H9 (cell line): Measurements from ENCODE around the gene C10orf62. TPM values are rescaled to one million over a fixed set of nuclear protein-coding genes. Genes with fewer than 3 reads are reported as not detected.

ENCODE experiments used
- DNase-seq: peaks from one replicate; pipeline ENCODE4 v3.0.0-alpha.2; 2017
- H2AFZ ChIP-seq: one replicate; pipeline ENCODE4 v1.6.1; 2013; ENCODE audit warnings: mild to moderate bottlenecking, low read length, control low read depth, moderate library complexity
- H2AK5ac ChIP-seq: 2 replicates; pipeline ENCODE4 v1.6.1; 2013; ENCODE audit warnings: low read length, control low read depth, mixed read lengths; ENCODE audit not compliant: insufficient read length
- H2BK120ac ChIP-seq: one replicate; pipeline ENCODE4 v1.6.1; 2013; ENCODE audit warnings: low read depth, mild to moderate bottlenecking, low read length, control low read depth, inconsistent platforms; ENCODE audit not compliant: poor library complexity, severe bottlenecking
- H2BK12ac ChIP-seq: 2 replicates; pipeline ENCODE4 v1.6.1; 2013; ENCODE audit warnings: low read length, control low read depth, mixed read lengths, low read depth; ENCODE audit not compliant: insufficient read length
- H2BK15ac ChIP-seq: 2 replicates; pipeline ENCODE4 v1.6.1; 2013; ENCODE audit warnings: low read depth, low read length, control low read depth
- H2BK20ac ChIP-seq: one replicate; pipeline ENCODE4 v1.6.1; 2013; ENCODE audit warnings: low read depth, mild to moderate bottlenecking, low read length, control low read depth, inconsistent platforms; ENCODE audit not compliant: poor library complexity, severe bottlenecking
- H2BK5ac ChIP-seq: 2 replicates; pipeline ENCODE4 v1.6.1; 2013; ENCODE audit warnings: low read length, control low read depth, mixed read lengths; ENCODE audit not compliant: insufficient read length
- H3K14ac ChIP-seq: 2 replicates; pipeline ENCODE4 v1.6.1; 2013; ENCODE audit warnings: low read length, control low read depth; ENCODE audit not compliant: insufficient read depth
- H3K18ac ChIP-seq: 2 replicates; pipeline ENCODE4 v1.6.1; 2013; ENCODE audit warnings: low read depth, mild to moderate bottlenecking, mixed read lengths, low read length, control low read depth; ENCODE audit not compliant: insufficient read length
- H3K23ac ChIP-seq: 2 replicates; pipeline ENCODE4 v1.6.1; 2013; ENCODE audit warnings: low read length, control low read depth, mixed read lengths, low read depth; ENCODE audit not compliant: insufficient read length
- H3K23me2 ChIP-seq: 2 replicates; pipeline ENCODE4 v1.6.1; 2013; ENCODE audit warnings: low read depth, mild to moderate bottlenecking, mixed read lengths, low read length, control low read depth; ENCODE audit not compliant: insufficient read length, poor library complexity, severe bottlenecking
- H3K27ac ChIP-seq: 2 replicates; pipeline ENCODE4 v1.5.1; 2013; ENCODE audit warnings: low read length, control low read depth, mixed read lengths, low read depth; ENCODE audit not compliant: insufficient read length
- H3K27me3 ChIP-seq: 2 replicates; pipeline ENCODE4 v1.6.1; 2013; ENCODE audit warnings: low read length, control low read depth, inconsistent platforms; ENCODE audit not compliant: insufficient read depth
- H3K4ac ChIP-seq: 2 replicates; pipeline ENCODE4 v1.6.1; 2013; ENCODE audit warnings: low read depth, mild to moderate bottlenecking, control low read depth, inconsistent platforms, low read length, moderate library complexity
- H3K4me1 ChIP-seq: 2 replicates; pipeline ENCODE4 v1.6.1; 2013; ENCODE audit warnings: low read length, control low read depth, inconsistent platforms; ENCODE audit not compliant: insufficient read depth
- H3K4me2 ChIP-seq: 2 replicates; pipeline ENCODE4 v1.6.1; 2013; ENCODE audit warnings: low read length, control low read depth, mixed read lengths; ENCODE audit not compliant: insufficient read length, insufficient read depth
- H3K56ac ChIP-seq: 2 replicates; pipeline ENCODE4 v1.6.1; 2013; ENCODE audit warnings: low read depth, mild to moderate bottlenecking, mixed read lengths, low read length, control low read depth; ENCODE audit not compliant: insufficient read length
- H3K79me1 ChIP-seq: 2 replicates; pipeline ENCODE4 v1.6.1; 2013; ENCODE audit warnings: low read depth, mild to moderate bottlenecking, moderate library complexity, low read length, control low read depth, inconsistent platforms; ENCODE audit not compliant: insufficient read depth, poor library complexity, severe bottlenecking
- H3K79me2 ChIP-seq: 2 replicates; pipeline ENCODE4 v1.6.1; 2013; ENCODE audit warnings: low read length, control low read depth, inconsistent platforms; ENCODE audit not compliant: insufficient read depth
- H3K9ac ChIP-seq: 2 replicates; pipeline ENCODE4 v1.6.1; 2013; ENCODE audit warnings: low read length, control low read depth, mixed read lengths; ENCODE audit not compliant: insufficient read length; ENCODE audit errors: extremely low read depth
- H3K9me3 ChIP-seq: one replicate; pipeline ENCODE4 v1.6.1; 2013; ENCODE audit warnings: low read depth, low read length, inconsistent platforms; ENCODE audit not compliant: control insufficient read depth
- H3T11ph ChIP-seq: one replicate; pipeline ENCODE4 v1.6.1; 2013; ENCODE audit warnings: mild to moderate bottlenecking, low read length, control low read depth, inconsistent platforms
- H4K20me1 ChIP-seq: one replicate; pipeline ENCODE4 v1.6.1; 2013; ENCODE audit not compliant: control insufficient read depth, insufficient read length, insufficient read depth
- H4K5ac ChIP-seq: 2 replicates; pipeline ENCODE4 v1.6.1; 2013; ENCODE audit warnings: low read depth, mild to moderate bottlenecking, mixed read lengths, low read length, control low read depth; ENCODE audit not compliant: insufficient read length
- H4K8ac ChIP-seq: replicated peaks from 2 replicates; pipeline ENCODE4 v1.6.1; 2013; ENCODE audit warnings: low read length, control low read depth, mixed read lengths, low read depth; ENCODE audit not compliant: insufficient read length
- H4K91ac ChIP-seq: 2 replicates; pipeline ENCODE4 v1.6.1; 2013; ENCODE audit warnings: low read depth, mild to moderate bottlenecking, moderate library complexity, mixed read lengths, low read length, control low read depth; ENCODE audit not compliant: insufficient read length
- H3K27ac Mint-ChIP-seq, 3 experiments: 2 replicates in 2 of 3; 3 replicates in 1 of 3; pipeline ENCODE4 v1.8.0; 2020 to 2021; ENCODE audit warnings: mixed read lengths in 3 of 3, mild to moderate bottlenecking in 1 of 3, moderate library complexity in 1 of 3
- H3K27me3 Mint-ChIP-seq: 2 replicates; pipeline ENCODE4 v1.8.0; 2021; ENCODE audit warnings: low read depth, mild to moderate bottlenecking, moderate library complexity, mixed read lengths
- H3K36me3 Mint-ChIP-seq, 3 experiments: 2 replicates in 2 of 3; 3 replicates in 1 of 3; pipeline ENCODE4 v1.8.0; 2020 to 2021; ENCODE audit warnings: low read depth in 3 of 3, mixed read lengths in 3 of 3; ENCODE audit not compliant: insufficient read depth in 1 of 3
- H3K4me1 Mint-ChIP-seq, 2 experiments: 2 replicates each; pipeline ENCODE4 v1.8.0; 2020; ENCODE audit warnings: mixed read lengths in 2 of 2
- H3K4me3 Mint-ChIP-seq, 2 experiments: 2 replicates in 1 of 2; 3 replicates in 1 of 2; pipeline ENCODE4 v1.8.0; 2020 to 2021; ENCODE audit warnings: mild to moderate bottlenecking in 2 of 2, mixed read lengths in 2 of 2, moderate library complexity in 1 of 2
- H3K9me3 Mint-ChIP-seq, 2 experiments: 2 replicates in 1 of 2; 3 replicates in 1 of 2; pipeline ENCODE4 v1.8.0; 2020; ENCODE audit warnings: mild to moderate bottlenecking in 2 of 2, mixed read lengths in 2 of 2, moderate library complexity in 1 of 2
- WGBS: extraction: QIAGEN DNeasy Blood & Tissue Kit; methylation state at CpG from one replicate; pipeline ENCODE4 v1.1.7; 2013; ENCODE audit warnings: missing lambda C conversion rate, low lambda C conversion rate, mixed read lengths; ENCODE audit not compliant: insufficient read length; ENCODE audit errors: extremely low coverage; 5-methylcytosine and 5-hydroxymethylcytosine counted together
- total RNA-seq: library from RNA; stranded (reverse); gene quantifications from 2 replicates; pipeline ENCODE4 v1.2.1, GENCODE V29; 2021
- TF ChIP-seq, protein P1 (sequence below): fragments of 200-600 bp; sonication (generic); conservative IDR thresholded peaks from 3 replicates; pipeline ENCODE4 v1.8.0; 2021; ENCODE audit warnings: antibody characterized with exemption, mild to moderate bottlenecking

The C10orf62 gene
- total RNA-seq, 1 experiment from 2014 or later, result 0.31 TPM

DNA sequence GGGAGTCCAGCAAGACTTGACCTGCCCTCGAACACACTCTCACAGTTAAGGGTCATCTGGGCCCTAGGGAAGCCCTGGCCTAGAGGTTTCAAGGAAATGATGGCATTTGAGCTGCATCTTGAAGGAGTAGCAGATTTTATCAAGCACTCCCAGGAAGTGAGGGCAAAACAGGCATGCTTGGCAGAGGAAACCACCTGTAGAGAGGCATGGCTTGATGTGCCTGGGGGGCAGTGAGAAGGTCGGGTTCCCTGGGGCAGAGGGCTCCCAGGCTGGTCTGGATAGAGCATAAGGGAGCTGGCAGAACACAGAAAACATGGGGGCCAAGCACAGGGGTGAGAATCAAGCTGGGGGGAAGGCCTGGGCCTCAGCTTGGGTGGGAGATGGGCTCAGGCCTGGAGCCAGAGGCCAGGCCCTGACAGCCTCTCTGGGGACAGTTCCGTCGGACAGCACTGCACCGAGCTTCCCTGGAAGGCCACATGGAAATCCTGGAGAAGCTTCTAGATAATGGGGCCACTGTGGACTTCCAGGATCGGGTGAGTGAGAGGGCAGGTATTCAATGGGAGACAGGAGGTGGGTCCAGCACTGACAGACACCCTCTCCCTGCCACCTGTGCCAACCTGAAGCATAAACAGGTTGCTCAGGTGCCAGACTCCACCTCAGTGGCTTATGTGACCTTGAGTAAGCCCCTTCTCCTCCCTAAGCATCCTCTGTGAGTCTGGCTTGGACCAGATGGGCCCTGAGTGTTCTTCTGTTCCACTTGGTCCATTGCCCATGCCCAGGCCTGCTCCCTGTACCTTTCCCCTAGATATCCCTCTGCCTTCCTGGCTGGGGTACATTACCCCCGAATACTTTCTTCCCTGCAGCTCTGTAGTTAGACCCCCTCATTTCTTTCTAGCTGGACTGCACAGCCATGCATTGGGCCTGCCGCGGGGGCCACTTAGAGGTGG lies 8.8 kb upstream of the C10orf62 start:
- Histone ChIP-seq H2BK5ac (no peak overlapping the region), H2BK120ac (no peak overlapping the region), H3K4me1 (no peaks in the 10 kb centered on the region), H2BK20ac (no peak overlapping the region), H3K27ac (no peak overlapping the region), H2AK5ac (no peak overlapping the region), H3K9ac (no peak overlapping the region), H3K23ac (no peak overlapping the region), H3K79me2 (no peaks in the 10 kb centered on the region), H3K9me3 (no peaks in the 10 kb centered on the region), H4K5ac (no peak overlapping the region), H2BK12ac (no peak overlapping the region), H3K27me3 (no peaks in the 10 kb centered on the region), H4K91ac (no peak overlapping the region), H3K23me2 (no peaks in the 10 kb centered on the region), H3K14ac (no peak overlapping the region), H3K79me1 (no peaks in the 10 kb centered on the region), H3K18ac (no peak overlapping the region), H2BK15ac (no peak overlapping the region), H3T11ph (no peak overlapping the region), H4K8ac (no peak overlapping the region), H3K4me2 (no peak overlapping the region), H2AFZ (no peak overlapping the region), H3K4ac (no peak overlapping the region), H3K56ac (no peak overlapping the region), H4K20me1 (no peaks in the 10 kb centered on the region)
- peaks cover 3 to 13% of the 10 kb centered on the region in 2 experiments; a peak in 3 of 4 replicates for H3K4me1 Mint-ChIP-seq
- no peaks in the 10 kb centered on the region for H3K9me3 Mint-ChIP-seq
- peaks cover 2% of the 10 kb centered on the region; the same call in 1 of the 2 replicates for H3K27me3 Mint-ChIP-seq
- no peak for DNase-seq
- no CpG with 5 or more reads among the region's 9 CpGs for WGBS
- no peak overlapping the region for H3K27ac Mint-ChIP-seq
- no peaks in the 10 kb centered on the region for H3K36me3 Mint-ChIP-seq
- TF ChIP-seq, protein P1, sequence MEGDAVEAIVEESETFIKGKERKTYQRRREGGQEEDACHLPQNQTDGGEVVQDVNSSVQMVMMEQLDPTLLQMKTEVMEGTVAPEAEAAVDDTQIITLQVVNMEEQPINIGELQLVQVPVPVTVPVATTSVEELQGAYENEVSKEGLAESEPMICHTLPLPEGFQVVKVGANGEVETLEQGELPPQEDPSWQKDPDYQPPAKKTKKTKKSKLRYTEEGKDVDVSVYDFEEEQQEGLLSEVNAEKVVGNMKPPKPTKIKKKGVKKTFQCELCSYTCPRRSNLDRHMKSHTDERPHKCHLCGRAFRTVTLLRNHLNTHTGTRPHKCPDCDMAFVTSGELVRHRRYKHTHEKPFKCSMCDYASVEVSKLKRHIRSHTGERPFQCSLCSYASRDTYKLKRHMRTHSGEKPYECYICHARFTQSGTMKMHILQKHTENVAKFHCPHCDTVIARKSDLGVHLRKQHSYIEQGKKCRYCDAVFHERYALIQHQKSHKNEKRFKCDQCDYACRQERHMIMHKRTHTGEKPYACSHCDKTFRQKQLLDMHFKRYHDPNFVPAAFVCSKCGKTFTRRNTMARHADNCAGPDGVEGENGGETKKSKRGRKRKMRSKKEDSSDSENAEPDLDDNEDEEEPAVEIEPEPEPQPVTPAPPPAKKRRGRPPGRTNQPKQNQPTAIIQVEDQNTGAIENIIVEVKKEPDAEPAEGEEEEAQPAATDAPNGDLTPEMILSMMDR, result no peak
- H3K4me3 Mint-ChIP-seq, result no peak overlapping the region
